ENCODE results near the gene SPOCK1. TPM values are rescaled to one million over a fixed set of nuclear protein-coding genes. Genes with fewer than 3 reads are reported as not detected.

SPOCK1 gene
- total and polyA plus RNA-seq, 12 donors, result 13.7 to 70.3 (median 28.6) TPM

- Histone ChIP-seq H3K36me3 (no peaks in the 10 kb centered on the region), H3K27ac (no peak overlapping the region), H3K4me3 (no peak overlapping the region), H3K9me3 (peaks cover 0 to 7% (median 0%) of the 10 kb centered on the region in 11 donors), H3K4me1 (peaks cover 0 to 23% (median 11%) of the 10 kb centered on the region in 9 donors), H3K27me3 (peaks cover 0 to 8% (median 0%) of the 10 kb centered on the region in 7 donors)
- DNase-seq (peak in 1 of 2 donors; percentile 26), ATAC-seq (peak in 7 of 8 donors; percentile 28 to 59 (median 49))
- WGBS, 2 donors, result 2 to 15% methylated on average over 3 of the region's 3 CpGs
- peak; percentile 58 to 86 (median 83) for TF ChIP-seq CTCF (IDR thresholded peaks at IDR 0.05)
- intact Hi-C loops (cut with DNase I), result loop anchor here in 9 of 10 donors (1.0 to 10.0 kb wide), 5 partner anchors 176 to 516 kb away; partner anchors contain the start of gene SPOCK1 (in 8 of the 9)
Observed at GRCh38 chr5:137320056-137321045, 178.8 kb downstream of the SPOCK1 start.

- no peak overlapping the region for H3K4me3 ChIP-seq
- H3K4me1 ChIP-seq, result peaks cover 0 to 26% (median 11%) of the 10 kb centered on the region in 9 donors
- intact Hi-C loops (cut with DNase I), result loop anchor here in 3 of 10 donors (10.0 kb wide), 3 partner anchors 243 to 513 kb away; no protein-coding TSS in a partner anchor
- no peak for TF ChIP-seq CTCF (IDR thresholded peaks at IDR 0.05)
- DNase-seq (no peak), ATAC-seq (no peak)
- peaks cover 0 to 7% (median 0%) of the 10 kb centered on the region in 11 donors for H3K9me3 ChIP-seq
- H3K27me3 ChIP-seq, result no peaks in the 10 kb centered on the region
- 91 to 95% methylated on average over 6 of the region's 6 CpGs for WGBS, 2 donors
- no peaks in the 10 kb centered on the region for H3K36me3 ChIP-seq
- H3K27ac ChIP-seq, result no peak overlapping the region
Observed at GRCh38 chr5:137318027-137318426, 181.1 kb downstream of the SPOCK1 start.

GRCh38 chr5:137316346-137316736 is 182.8 kb downstream of the SPOCK1 start:
- ATAC-seq (peak in 4 of 8 donors; percentile 10 to 77 (median 33)), DNase-seq (no peak)
- no peaks in the 10 kb centered on the region for H3K36me3 ChIP-seq
- H3K9me3 ChIP-seq, result no peaks in the 10 kb centered on the region
- H3K27ac ChIP-seq, result peak overlapping the region in 1 of 10 donors; percentile 14
- WGBS, 2 donors, result 13 to 24% methylated on average over 1 of the region's 1 CpG
- H3K4me1 ChIP-seq, result peaks cover 0 to 26% (median 11%) of the 10 kb centered on the region in 9 donors
- no peak overlapping the region for H3K4me3 ChIP-seq
- no peak for TF ChIP-seq CTCF (IDR thresholded peaks at IDR 0.05)
- intact Hi-C loops (cut with DNase I), result loop anchor here in 3 of 10 donors (10.0 kb wide), 3 partner anchors 242 to 512 kb away; no protein-coding TSS in a partner anchor
- H3K27me3 ChIP-seq, result no peaks in the 10 kb centered on the region
